SU-DHL-6 (cell line): Measurements from ENCODE around the gene DNASE1L1.

Experiments
- EZH2phosphoT487 ChIP-seq: fragments of 200-600 bp; sonication (generic), shearing (Covaris generic); conservative IDR thresholded peaks from 2 replicates; pipeline ENCODE4 v1.6.1; 2018; ENCODE audit warnings: mild to moderate bottlenecking, antibody characterized with exemption, low read length, moderate library complexity, mixed read lengths
- TF ChIP-seq, protein P1 (sequence below): fragments of 200-600 bp; sonication (generic); IDR thresholded peaks from one replicate; pipeline ENCODE4 v1.5.1; 2017; ENCODE audit warnings: antibody characterized with exemption, mild to moderate bottlenecking, low read length, moderate library complexity; ENCODE audit not compliant: insufficient read depth, poor library complexity, severe bottlenecking

DNA sequence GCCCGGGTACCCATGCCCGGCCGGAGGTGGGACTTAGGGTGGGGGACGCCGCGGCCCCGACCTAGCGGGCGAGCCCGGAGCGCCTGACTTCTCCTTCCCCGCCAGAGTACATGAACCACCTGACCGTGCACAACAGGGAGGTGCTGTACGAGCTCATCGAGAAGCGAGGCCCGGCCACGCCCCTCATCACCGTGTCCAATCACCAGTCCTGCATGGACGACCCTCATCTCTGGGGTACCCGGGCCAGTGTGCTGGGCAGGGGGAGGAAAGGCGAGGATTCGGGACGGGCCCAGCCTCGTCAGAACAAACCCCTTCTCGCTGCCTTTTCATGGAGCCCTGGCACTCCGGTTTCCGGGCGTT, 2.9 kb upstream of the DNASE1L1 start:
- TF ChIP-seq, protein P1, sequence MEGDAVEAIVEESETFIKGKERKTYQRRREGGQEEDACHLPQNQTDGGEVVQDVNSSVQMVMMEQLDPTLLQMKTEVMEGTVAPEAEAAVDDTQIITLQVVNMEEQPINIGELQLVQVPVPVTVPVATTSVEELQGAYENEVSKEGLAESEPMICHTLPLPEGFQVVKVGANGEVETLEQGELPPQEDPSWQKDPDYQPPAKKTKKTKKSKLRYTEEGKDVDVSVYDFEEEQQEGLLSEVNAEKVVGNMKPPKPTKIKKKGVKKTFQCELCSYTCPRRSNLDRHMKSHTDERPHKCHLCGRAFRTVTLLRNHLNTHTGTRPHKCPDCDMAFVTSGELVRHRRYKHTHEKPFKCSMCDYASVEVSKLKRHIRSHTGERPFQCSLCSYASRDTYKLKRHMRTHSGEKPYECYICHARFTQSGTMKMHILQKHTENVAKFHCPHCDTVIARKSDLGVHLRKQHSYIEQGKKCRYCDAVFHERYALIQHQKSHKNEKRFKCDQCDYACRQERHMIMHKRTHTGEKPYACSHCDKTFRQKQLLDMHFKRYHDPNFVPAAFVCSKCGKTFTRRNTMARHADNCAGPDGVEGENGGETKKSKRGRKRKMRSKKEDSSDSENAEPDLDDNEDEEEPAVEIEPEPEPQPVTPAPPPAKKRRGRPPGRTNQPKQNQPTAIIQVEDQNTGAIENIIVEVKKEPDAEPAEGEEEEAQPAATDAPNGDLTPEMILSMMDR: no peak
- TF ChIP-seq EZH2phosphoT487: no peak
